Measurements from ENCODE around the gene ARMC6.

- TF ChIP-seq EZH2phosphoT487 (IDR thresholded peaks at IDR 0.05; ENCODE audit: borderline replicate concordance, low read length) (no peak), CTCF (IDR thresholded peaks at IDR 0.05; ENCODE audit: low read depth, low read length, poor library complexity, severe bottlenecking) (no peak)
These were observed 44.1 kb upstream of the ARMC6 start for GRCh38 chr19:18989316-18989715.

Data from DOHH2 (cell line).